Measurements from ENCODE around the gene PARVB.

The PARVB gene

GRCh38 chr22:44118645-44119315 lies 94.7 kb downstream of the PARVB start:
- H3K27ac ChIP-seq (ENCODE audit: low read length), result no peak overlapping the region
- H3K27me3 ChIP-seq (ENCODE audit: low read depth, low read length), result no peaks in the 10 kb centered on the region
- no peak overlapping the region for H3K4me3 ChIP-seq (ENCODE audit: low read length)
- no peak overlapping the region for H3K4me2 ChIP-seq (ENCODE audit: low read length)
- no peaks in the 10 kb centered on the region for H3K9me3 ChIP-seq (ENCODE audit: insufficient read depth, low read length)
- no peak overlapping the region for H2AFZ ChIP-seq (ENCODE audit: low read depth, low read length)
- H4K20me1 ChIP-seq (ENCODE audit: insufficient read depth, low read length), result peaks cover 14% of the 10 kb centered on the region; the same call in 1 of the 2 replicates
- no peak for TF ChIP-seq CTCF (IDR thresholded peaks at IDR 0.05; ENCODE audit: low read depth, low read length)
- no peak for TF ChIP-seq EZH2phosphoT487 (IDR thresholded peaks at IDR 0.05; ENCODE audit: low read depth)
- no peaks in the 10 kb centered on the region for H3K79me2 ChIP-seq (ENCODE audit: low read length)
- peaks cover 9% of the 10 kb centered on the region for H3K36me3 ChIP-seq (replicated peaks; ENCODE audit: low read depth, low read length)
- no peaks in the 10 kb centered on the region for H3K4me1 ChIP-seq (ENCODE audit: low read length)
- no peak overlapping the region for H3K9ac ChIP-seq (ENCODE audit: low read length)

GRCh38 chr22:44119669-44120313 lies 95.7 kb downstream of the PARVB start:
- H3K79me2 ChIP-seq (ENCODE audit: low read length), result no peaks in the 10 kb centered on the region
- no peak overlapping the region for H3K9ac ChIP-seq (ENCODE audit: low read length)
- no peaks in the 10 kb centered on the region for H3K9me3 ChIP-seq (ENCODE audit: insufficient read depth, low read length)
- no peak overlapping the region for H3K4me3 ChIP-seq (ENCODE audit: low read length)
- H3K4me1 ChIP-seq (ENCODE audit: low read length), result no peaks in the 10 kb centered on the region
- H4K20me1 ChIP-seq (ENCODE audit: insufficient read depth, low read length), result peaks cover 14% of the 10 kb centered on the region; the same call in 1 of the 2 replicates
- H3K36me3 ChIP-seq (replicated peaks; ENCODE audit: low read depth, low read length), result peaks cover 9% of the 10 kb centered on the region
- H2AFZ ChIP-seq (ENCODE audit: low read depth, low read length), result no peak overlapping the region
- TF ChIP-seq CTCF (IDR thresholded peaks at IDR 0.05; ENCODE audit: low read depth, low read length), result no peak
- no peak for TF ChIP-seq EZH2phosphoT487 (IDR thresholded peaks at IDR 0.05; ENCODE audit: low read depth)
- no peaks in the 10 kb centered on the region for H3K27me3 ChIP-seq (ENCODE audit: low read depth, low read length)
- no peak overlapping the region for H3K4me2 ChIP-seq (ENCODE audit: low read length)
- H3K27ac ChIP-seq (ENCODE audit: low read length), result no peak overlapping the region

- Histone ChIP-seq H4K20me1 (ENCODE audit: insufficient read depth, low read length) (peaks cover 14% of the 10 kb centered on the region; the same call in 1 of the 2 replicates), H3K36me3 (replicated peaks; ENCODE audit: low read depth, low read length) (peaks cover 9% of the 10 kb centered on the region), H3K4me1 (ENCODE audit: low read length) (no peaks in the 10 kb centered on the region), H3K27ac (ENCODE audit: low read length) (no peak overlapping the region), H3K4me2 (ENCODE audit: low read length) (no peak overlapping the region), H3K9ac (ENCODE audit: low read length) (no peak overlapping the region), H2AFZ (ENCODE audit: low read depth, low read length) (no peak overlapping the region), H3K9me3 (ENCODE audit: insufficient read depth, low read length) (no peaks in the 10 kb centered on the region), H3K4me3 (ENCODE audit: low read length) (no peak overlapping the region), H3K27me3 (ENCODE audit: low read depth, low read length) (no peaks in the 10 kb centered on the region), H3K79me2 (ENCODE audit: low read length) (no peaks in the 10 kb centered on the region)
- TF ChIP-seq EZH2phosphoT487 (IDR thresholded peaks at IDR 0.05; ENCODE audit: low read depth) (no peak), CTCF (IDR thresholded peaks at IDR 0.05; ENCODE audit: low read depth, low read length) (no peak)
These were observed 96.2 kb downstream of the PARVB start for GRCh38 chr22:44120314-44120704.

GRCh38 chr22:44125421-44125820 lies 101.3 kb downstream of the PARVB start:
- Histone ChIP-seq H3K4me1 (ENCODE audit: low read length) (no peaks in the 10 kb centered on the region), H3K36me3 (replicated peaks; ENCODE audit: low read depth, low read length) (peaks cover 25% of the 10 kb centered on the region), H2AFZ (ENCODE audit: low read depth, low read length) (no peak overlapping the region), H3K9me3 (ENCODE audit: insufficient read depth, low read length) (no peaks in the 10 kb centered on the region), H4K20me1 (ENCODE audit: insufficient read depth, low read length) (peaks cover 13% of the 10 kb centered on the region; the same call in 1 of the 2 replicates), H3K27ac (ENCODE audit: low read length) (no peak overlapping the region), H3K9ac (ENCODE audit: low read length) (no peak overlapping the region), H3K4me2 (ENCODE audit: low read length) (no peak overlapping the region), H3K79me2 (ENCODE audit: low read length) (no peaks in the 10 kb centered on the region), H3K27me3 (ENCODE audit: low read depth, low read length) (no peaks in the 10 kb centered on the region), H3K4me3 (ENCODE audit: low read length) (no peak overlapping the region)
- TF ChIP-seq EZH2phosphoT487 (IDR thresholded peaks at IDR 0.05; ENCODE audit: low read depth) (no peak), CTCF (IDR thresholded peaks at IDR 0.05; ENCODE audit: low read depth, low read length) (no peak)
